Keratinocyte (primary cell): ENCODE measurements around the gene CACNA1H. TPM values are rescaled to one million over a fixed set of nuclear protein-coding genes. Genes with fewer than 3 reads are reported as not detected.

Experiments used
- DNase-seq: peaks from one replicate; pipeline ENCODE4 v3.0.0-alpha.2; 2011; ENCODE audit warnings: low read depth, missing footprints, low spot score
- FAIRE-seq: peaks from 2 replicates; lab custom pipeline; 2011; peaks lifted over from hg19 to GRCh38; lab: Jason Lieb, UNC
- H2AFZ ChIP-seq: 2 replicates; pipeline ENCODE4 v1.6.0; 2012; ENCODE audit warnings: low read length, control low read depth, inconsistent platforms; ENCODE audit not compliant: control insufficient read depth
- H3K27ac ChIP-seq: 2 replicates; pipeline ENCODE4 v1.5.1; 2011; ENCODE audit warnings: low read length; ENCODE audit not compliant: control insufficient read depth, insufficient read depth
- H3K27me3 ChIP-seq: 3 replicates; pipeline ENCODE4 v1.6.0; 2011; ENCODE audit warnings: low read length; ENCODE audit not compliant: control insufficient read depth, insufficient read depth; ENCODE audit errors: extremely low read depth
- H3K36me3 ChIP-seq, 2 experiments: 2 replicates in 1 of 2; 3 replicates in 1 of 2; pipeline ENCODE4 v1.5.1; 2011; ENCODE audit warnings: low read length in 2 of 2, mild to moderate bottlenecking in 1 of 2; ENCODE audit not compliant: control insufficient read depth in 2 of 2, insufficient read depth in 2 of 2; ENCODE audit errors: extremely low read depth in 1 of 2
- H3K4me1 ChIP-seq: 3 replicates; pipeline ENCODE4 v1.5.1; 2011; ENCODE audit warnings: low read length; ENCODE audit not compliant: control insufficient read depth, insufficient read depth; ENCODE audit errors: extremely low read depth
- H3K4me2 ChIP-seq: 3 replicates; pipeline ENCODE4 v1.6.0; 2011; ENCODE audit warnings: low read depth, low read length; ENCODE audit not compliant: control insufficient read depth, insufficient read depth; ENCODE audit errors: extremely low read depth
- H3K4me3 ChIP-seq, 3 experiments: fragments of 200-600 bp in 1 of 3; sonication (generic) in 1 of 3; 2 replicates in 2 of 3; 3 replicates in 1 of 3; pipeline ENCODE4 v1.5.1; 2011 to 2016; ENCODE audit warnings: low read length in 3 of 3, mild to moderate bottlenecking in 3 of 3, control low read depth in 2 of 3, inconsistent platforms in 1 of 3, low read depth in 1 of 3, mixed read lengths in 1 of 3, mixed run types in 1 of 3, moderate library complexity in 1 of 3; ENCODE audit not compliant: control insufficient read depth in 2 of 3, insufficient read depth in 2 of 3; ENCODE audit errors: extremely low read depth in 1 of 3
- H3K79me2 ChIP-seq: 2 replicates; pipeline ENCODE4 v1.6.0; 2012; ENCODE audit warnings: low read length; ENCODE audit not compliant: control insufficient read depth, insufficient read depth
- H3K9ac ChIP-seq: 3 replicates; pipeline ENCODE4 v1.6.0; 2011; ENCODE audit warnings: low read length; ENCODE audit not compliant: control insufficient read depth, insufficient read depth; ENCODE audit errors: extremely low read depth
- H3K9me1 ChIP-seq: 3 replicates; pipeline ENCODE4 v1.6.0; 2011; ENCODE audit warnings: low read length; ENCODE audit not compliant: control insufficient read depth, insufficient read depth; ENCODE audit errors: extremely low read depth
- H3K9me3 ChIP-seq: 2 replicates; pipeline ENCODE4 v1.5.1; 2012; ENCODE audit warnings: low read depth, low read length; ENCODE audit not compliant: control insufficient read depth
- H4K20me1 ChIP-seq: 3 replicates; pipeline ENCODE4 v1.6.0; 2011; ENCODE audit warnings: low read length; ENCODE audit not compliant: control insufficient read depth, insufficient read depth; ENCODE audit errors: extremely low read depth
- CTCF ChIP-seq, 3 experiments: IDR thresholded peaks in 1 of 3; conservative IDR thresholded peaks in 1 of 3; optimal IDR thresholded peaks in 1 of 3; 2 replicates in 2 of 3; 3 replicates in 1 of 3; pipeline versions ENCODE3 to v1.5.1; 2011; ENCODE audit warnings: low read length in 3 of 3, mild to moderate bottlenecking in 3 of 3, moderate library complexity in 2 of 3, control low read depth in 1 of 3, inconsistent platforms in 1 of 3; ENCODE audit not compliant: insufficient read depth in 2 of 3; ENCODE audit errors: extremely low read depth in 1 of 3
- EZH2 ChIP-seq: IDR thresholded peaks from one replicate; pipeline ENCODE4 v1.6.1; 2012; ENCODE audit warnings: inconsistent platforms, mild to moderate bottlenecking, low read length, moderate library complexity
- dilution Hi-C: fragments of 300-500 bp; cut with MboI; formaldehyde crosslinking; loops from one replicate; pipeline ENCODE4 v1.7.0; 2020; ENCODE audit warnings: low sequenced_read_pairs; ENCODE audit not compliant: extremely low pct_ligation_motif_present
- polyA plus RNA-seq, 5 experiments: library from polyadenylated mRNA; depleted of rRNA in 3 of 5; stranded (reverse) in 3 of 5; stranded (forward) in 1 of 5; unstranded in 1 of 5; fragments of >200 nt; gene quantifications; 1 replicate in 1 of 5; 2 replicates in 3 of 5; 3 replicates in 1 of 5; pipeline versions ENCODE4 v1.2.1 to v1.2.3, GENCODE V29; 2011 to 2012; ENCODE audit warnings: missing spikeins in 2 of 5, low read depth in 1 of 5, low replicate concordance in 1 of 5

The CACNA1H gene
- polyA plus RNA-seq, 1 donor (not counting 4 experiments of a cell fraction or from before 2014, with no cell fraction given) = not detected

DNA sequence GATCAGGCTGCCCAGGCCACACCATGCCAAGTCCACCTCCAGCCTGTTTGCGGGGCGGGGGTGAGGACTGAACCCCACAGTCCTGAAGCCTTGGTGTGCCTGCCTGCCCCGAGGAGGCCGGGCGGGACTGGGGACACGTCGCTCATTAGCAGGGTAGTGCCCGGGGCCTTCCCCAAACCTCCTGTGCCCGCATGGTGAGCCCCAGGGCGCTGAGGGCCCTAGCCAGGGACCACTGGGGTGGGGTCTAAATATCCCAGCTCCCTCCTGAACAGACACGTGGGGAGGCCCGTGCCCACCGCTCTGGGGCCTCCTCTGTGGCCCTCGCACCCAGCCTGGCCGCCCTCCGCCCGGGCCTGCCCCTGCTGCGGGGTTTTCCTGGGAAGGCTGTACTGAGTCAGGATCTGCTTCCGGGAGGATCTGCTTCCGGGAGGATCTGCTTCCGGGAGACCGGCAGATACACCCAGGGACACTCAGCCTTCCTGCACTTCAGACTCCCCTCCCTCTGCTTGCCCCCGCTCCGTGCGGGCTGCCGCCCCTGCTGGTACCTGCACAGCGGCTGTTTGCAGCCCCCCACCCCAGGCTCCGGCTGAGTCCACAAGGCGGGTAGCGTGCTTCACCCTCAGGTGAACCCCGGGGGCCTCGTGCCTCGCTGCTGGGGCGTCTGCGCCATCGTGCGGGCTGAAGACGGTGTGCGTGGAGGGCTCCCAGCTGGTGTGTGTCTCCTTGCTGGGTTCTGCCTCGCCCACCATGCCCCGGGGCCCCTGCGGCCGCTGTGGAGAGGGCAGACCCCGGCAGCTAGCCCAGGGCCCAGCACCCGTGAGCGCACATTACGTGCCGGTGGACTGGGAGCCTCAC is 23.6 kb upstream of the CACNA1H start:
- Histone ChIP-seq H3K4me2 (no peak overlapping the region), H3K27me3 (no peaks in the 10 kb centered on the region), H3K36me3 (no peaks in the 10 kb centered on the region), H3K9me1 (no peaks in the 10 kb centered on the region), H3K27ac (no peak overlapping the region), H3K9me3 (no peaks in the 10 kb centered on the region), H3K4me3 (no peak overlapping the region), H4K20me1 (no peaks in the 10 kb centered on the region), H2AFZ (no peak overlapping the region), H3K9ac (no peak overlapping the region), H3K4me1 (no peaks in the 10 kb centered on the region), H3K79me2 (no peaks in the 10 kb centered on the region)
- dilution Hi-C loops = no loop called here
- FAIRE-seq = no peak
- TF ChIP-seq EZH2 (no peak), CTCF (optimal IDR thresholded peaks at IDR 0.05 in 1 of 3, IDR thresholded peaks at IDR 0.05 in 1 of 3, conservative IDR thresholded peaks at IDR 0.05 in 1 of 3; ENCODE audit: extremely low read depth in 1 of 3, insufficient read depth in 2 of 3, low read length in 3 of 3) (no peak)
- no peak for DNase-seq

DNA sequence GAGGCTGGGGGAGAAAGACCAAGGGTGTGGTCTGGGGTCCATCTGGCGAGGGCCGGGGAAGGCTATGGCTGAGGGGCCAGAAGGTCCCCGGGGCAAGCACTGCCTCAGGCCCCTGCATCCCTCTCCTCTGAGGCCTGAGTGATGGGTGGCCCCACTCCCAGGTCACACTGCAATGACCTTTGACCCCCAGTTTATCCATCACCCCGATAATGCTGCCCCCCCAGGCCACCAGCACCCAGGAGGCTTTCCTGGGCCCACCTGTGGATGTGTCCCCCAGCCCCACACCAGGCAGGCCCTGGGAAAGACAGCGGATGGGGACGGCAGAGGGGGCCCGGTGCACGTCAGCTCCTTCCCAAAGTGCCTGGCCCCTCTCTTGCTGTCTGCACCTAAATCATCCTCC is 22.5 kb upstream of the CACNA1H start:
- H4K20me1 ChIP-seq = no peaks in the 10 kb centered on the region
- dilution Hi-C loops = no loop called here
- H3K27me3 ChIP-seq = no peaks in the 10 kb centered on the region

More for the DNA sequence above, 22.5 kb upstream of the CACNA1H start:
- no peak overlapping the region for H2AFZ ChIP-seq
- H3K9ac ChIP-seq = no peak overlapping the region
- H3K36me3 ChIP-seq = no peaks in the 10 kb centered on the region
- TF ChIP-seq EZH2 (no peak), CTCF (optimal IDR thresholded peaks at IDR 0.05 in 1 of 3, IDR thresholded peaks at IDR 0.05 in 1 of 3, conservative IDR thresholded peaks at IDR 0.05 in 1 of 3; ENCODE audit: extremely low read depth in 1 of 3, insufficient read depth in 2 of 3, low read length in 3 of 3) (no peak)
- no peaks in the 10 kb centered on the region for H3K4me1 ChIP-seq
- no peak overlapping the region for H3K4me2 ChIP-seq
- DNase-seq (no peak), FAIRE-seq (no peak)
- no peaks in the 10 kb centered on the region for H3K9me3 ChIP-seq
- H3K27ac ChIP-seq = no peak overlapping the region
- no peaks in the 10 kb centered on the region for H3K79me2 ChIP-seq
- H3K9me1 ChIP-seq = no peaks in the 10 kb centered on the region
- no peak overlapping the region for H3K4me3 ChIP-seq
